Measurements from ENCODE around the gene YARS1. TPM values are rescaled to one million over a fixed set of nuclear protein-coding genes. Genes with fewer than 3 reads are reported as not detected.

Gene YARS1
- total RNA-seq, 1 experiment from 2014 or later = 120 TPM

GRCh38 chr1:32855861-32856617, 38.9 kb upstream of the YARS1 start:
- H3K4me3 ChIP-seq (ENCODE audit: low read depth in 2 of 2, low read length in 2 of 2) = no peak overlapping the region
- POLR2A ChIA-PET = no interaction called here
- TF ChIP-seq CTCF (IDR thresholded peaks at IDR 0.05) (no peak), SIN3A (IDR thresholded peaks at IDR 0.05; ENCODE audit: borderline replicate concordance, insufficient read depth, low read depth, low read length) (no peak), REST (IDR thresholded peaks at IDR 0.05; ENCODE audit: insufficient read depth in 1 of 2, low read depth in 2 of 2, low read length in 1 of 2) (no peak; a peak in 2 of 4 replicates), POLR2AphosphoS5 (IDR thresholded peaks at IDR 0.05; ENCODE audit: low read depth, low read length) (no peak)
- H3K36me3 ChIP-seq (ENCODE audit: control insufficient read depth, insufficient read depth, low read length) = peaks cover 32% of the 10 kb centered on the region
- no TSS peak for BruUV-seq (replicated peaks)
- intact Hi-C loops (cut with micrococcal nuclease; ENCODE audit: unreplicated experiment) (no loop called here), in situ Hi-C loops (cut with HindIII; ENCODE audit: low pct_unique_long_range_greater_than_20kb, low sequenced_read_pairs) (no loop called here)
- H3K9me3 ChIP-seq (ENCODE audit: control insufficient read depth, insufficient read depth, low read depth, low read length) = no peaks in the 10 kb centered on the region
- no peaks in the 10 kb centered on the region for H3K4me1 ChIP-seq (ENCODE audit: control insufficient read depth, insufficient read depth, low read length)
- no peaks in the 10 kb centered on the region for H3K27me3 ChIP-seq (ENCODE audit: control insufficient read depth, insufficient read depth, low read length)
- no peak for ATAC-seq
- no peak overlapping the region for H3K27ac ChIP-seq (ENCODE audit: low read length)
- CTCF ChIA-PET = no interaction called here
- no peak for DNase-seq (ENCODE audit: low read depth, low spot score)

- Histone ChIP-seq H3K4me3 (ENCODE audit: low read depth in 2 of 2, low read length in 2 of 2) (no peak overlapping the region), H3K4me1 (ENCODE audit: control insufficient read depth, insufficient read depth, low read length) (no peaks in the 10 kb centered on the region), H3K27ac (ENCODE audit: low read length) (no peak overlapping the region), H3K9me3 (ENCODE audit: control insufficient read depth, insufficient read depth, low read depth, low read length) (no peaks in the 10 kb centered on the region), H3K27me3 (ENCODE audit: control insufficient read depth, insufficient read depth, low read length) (no peaks in the 10 kb centered on the region), H3K36me3 (ENCODE audit: control insufficient read depth, insufficient read depth, low read length) (peaks cover 16% of the 10 kb centered on the region)
- ATAC-seq (no peak), DNase-seq (ENCODE audit: low read depth, low spot score) (no peak)
- BruUV-seq (replicated peaks) = TSS peak; percentile 18
- in situ Hi-C loops (cut with HindIII; ENCODE audit: low pct_unique_long_range_greater_than_20kb, low sequenced_read_pairs) = no loop called here
- ChIA-PET POLR2A (interaction anchor here (0.6 kb wide), 1 partner anchor 63 kb away, joined by 3 read pairs; no protein-coding TSS in a partner anchor), CTCF (no interaction called here)
- intact Hi-C loops (cut with micrococcal nuclease; ENCODE audit: unreplicated experiment) = no loop called here
- TF ChIP-seq SIN3A (IDR thresholded peaks at IDR 0.05; ENCODE audit: borderline replicate concordance, insufficient read depth, low read depth, low read length) = no peak
- no peak for TF ChIP-seq POLR2AphosphoS5 (IDR thresholded peaks at IDR 0.05; ENCODE audit: low read depth, low read length)
- TF ChIP-seq REST (IDR thresholded peaks at IDR 0.05; ENCODE audit: insufficient read depth in 1 of 2, low read depth in 2 of 2, low read length in 1 of 2) = no peak
- no peak for TF ChIP-seq TCF7L2 (IDR thresholded peaks at IDR 0.05; ENCODE audit: low read depth, low read length)
- no peak for TF ChIP-seq CTCF (IDR thresholded peaks at IDR 0.05)
Measured at GRCh38 chr1:32848354-32849063, 31.4 kb upstream of the YARS1 start.
